H7 (cell line): Measurements from ENCODE around the gene ZFYVE19. TPM values are rescaled to one million over a fixed set of nuclear protein-coding genes. Genes with fewer than 3 reads are reported as not detected.

Experiments
- DNase-seq: peaks from one replicate; pipeline ENCODE4 v3.0.0; 2012
- H3K27me3 ChIP-seq: 2 replicates; pipeline ENCODE4 v1.6.0; 2011; ENCODE audit warnings: mild to moderate bottlenecking, low read length; ENCODE audit not compliant: control insufficient read depth, insufficient read depth
- H3K36me3 ChIP-seq: replicated peaks from 2 replicates; pipeline ENCODE4 v1.5.1; 2011; ENCODE audit warnings: low read length; ENCODE audit not compliant: control insufficient read depth, insufficient read depth
- H3K4me3 ChIP-seq: 2 replicates; pipeline ENCODE4 v1.5.1; 2011; ENCODE audit warnings: low read depth, mild to moderate bottlenecking, control low read depth, low read length, moderate library complexity; ENCODE audit not compliant: insufficient read depth
- total RNA-seq: library from RNA; depleted of rRNA; stranded (reverse); fragments of >200 nt; shearing (Covaris generic); gene quantifications from 2 replicates; pipeline ENCODE4 v1.2.3, GENCODE V29; 2014

ZFYVE19 gene
- total RNA-seq, 1 experiment from 2014 or later, result 25.5 TPM

DNA sequence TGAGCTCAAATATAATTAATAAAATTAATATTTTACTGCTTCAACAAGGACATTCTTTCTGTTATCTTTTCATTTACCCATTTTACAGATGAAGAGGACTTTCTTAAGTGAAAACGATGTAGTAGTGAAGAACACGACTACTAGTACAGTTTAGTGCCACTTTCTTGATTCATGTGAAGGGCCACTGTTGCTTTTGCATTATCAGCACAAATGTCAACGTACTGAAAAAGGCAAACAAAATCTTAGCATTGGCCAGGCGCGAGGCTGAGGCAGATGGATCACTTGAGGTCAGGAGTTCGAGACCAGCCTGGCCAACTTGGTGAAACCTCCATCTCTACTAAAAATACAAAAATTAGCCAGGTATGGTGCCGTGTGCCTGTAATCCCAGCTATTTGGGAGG lies 12.2 kb downstream of the ZFYVE19 start:
- Histone ChIP-seq H3K4me3 (no peak overlapping the region), H3K36me3 (no peaks in the 10 kb centered on the region), H3K27me3 (no peaks in the 10 kb centered on the region)
- no peak for DNase-seq

DNA sequence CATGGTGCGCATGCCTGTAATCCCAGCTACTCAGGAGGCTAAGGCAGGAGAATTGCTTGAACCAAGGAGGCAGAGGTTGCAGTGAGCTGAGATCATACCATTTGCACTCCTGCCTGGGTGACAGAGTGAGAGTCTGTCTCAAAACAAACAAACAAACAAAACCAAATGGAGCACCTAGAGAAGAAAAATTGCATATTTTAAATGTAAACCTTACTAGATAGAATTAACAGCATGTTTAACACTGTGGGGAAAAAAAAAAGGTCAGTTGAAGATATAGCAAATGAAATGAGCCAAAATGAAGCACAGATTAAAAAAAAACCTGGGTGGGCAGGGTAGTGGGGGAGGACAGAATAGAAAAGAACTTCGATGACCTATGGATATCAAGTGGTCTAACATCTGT lies 14.3 kb downstream of the ZFYVE19 start:
- no peaks in the 10 kb centered on the region for H3K27me3 ChIP-seq
- no peak for DNase-seq

DNA sequence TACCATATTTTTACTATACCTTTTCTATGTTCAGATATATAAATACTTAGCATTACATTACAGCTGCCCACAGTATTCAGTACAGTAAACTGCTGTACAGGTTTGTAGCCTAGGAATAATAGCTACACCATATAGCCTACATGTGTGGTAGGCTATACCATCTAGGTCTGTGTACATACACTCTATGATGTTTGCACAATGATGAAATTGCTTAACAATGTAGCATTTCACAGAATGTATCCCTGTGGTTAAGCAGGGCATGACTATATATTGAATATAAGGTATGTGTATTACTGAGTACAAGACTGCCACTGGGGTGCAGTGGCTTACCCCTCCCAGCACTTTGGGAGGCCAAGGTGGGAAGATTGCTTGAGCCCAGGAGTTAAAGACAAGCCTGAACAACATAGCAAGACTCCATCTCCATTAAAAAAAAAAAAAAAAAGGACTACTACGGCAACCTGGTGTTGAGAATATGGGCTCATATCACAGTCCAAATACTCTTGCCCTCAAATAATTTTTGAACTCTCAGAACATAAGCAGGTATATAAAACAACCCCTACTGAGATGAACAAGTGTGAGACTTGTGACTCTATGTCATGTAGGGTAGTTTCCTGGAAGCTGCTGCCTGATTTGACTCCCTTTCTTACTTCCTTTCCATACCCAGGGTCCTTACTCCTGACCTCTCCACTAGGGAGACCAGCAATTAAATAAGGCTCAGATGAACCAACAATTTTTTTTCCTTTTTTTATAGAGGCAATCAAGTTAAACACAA lies 16.9 kb downstream of the ZFYVE19 start:
- Histone ChIP-seq H3K27me3 (no peaks in the 10 kb centered on the region), H3K36me3 (no peaks in the 10 kb centered on the region), H3K4me3 (no peak overlapping the region)
- no peak for DNase-seq

More for the DNA sequence above, 14.3 kb downstream of the ZFYVE19 start:
- Histone ChIP-seq H3K4me3 (no peak overlapping the region), H3K36me3 (no peaks in the 10 kb centered on the region)

DNA sequence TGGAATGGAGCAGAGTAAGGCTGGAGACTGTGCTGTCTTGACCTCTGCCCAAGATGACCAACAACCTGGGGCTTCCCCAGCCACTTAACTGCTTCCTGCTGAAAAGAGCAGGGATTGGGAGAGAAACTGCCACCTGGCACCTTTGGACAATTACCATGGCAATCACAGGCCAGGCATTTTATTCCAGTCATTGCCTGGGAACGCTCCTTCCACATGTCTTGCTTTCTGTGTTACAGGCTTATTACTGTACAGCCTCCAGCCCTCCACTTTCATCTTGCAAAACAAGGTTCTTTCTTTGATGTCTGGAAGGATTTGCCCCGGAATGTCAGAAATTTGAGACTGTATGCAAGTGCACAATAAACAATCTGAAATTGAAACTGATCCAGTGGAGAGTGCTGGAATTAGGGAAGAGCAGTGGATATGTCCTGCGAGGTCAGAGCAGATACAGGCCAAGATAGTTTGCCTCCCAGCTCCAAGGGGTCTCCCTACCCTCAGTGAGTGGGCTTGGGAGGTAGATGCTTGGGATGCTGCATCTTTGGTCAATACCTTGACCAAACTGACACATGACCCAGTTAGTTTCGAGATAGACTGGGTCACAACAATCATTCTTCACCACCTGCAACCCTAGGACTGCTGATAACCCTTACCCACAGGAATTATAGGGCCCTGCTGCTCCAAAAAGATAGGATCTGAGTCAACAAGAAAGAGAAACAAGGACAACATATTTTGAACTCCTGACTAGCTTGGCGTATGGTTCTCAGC lies 19.0 kb downstream of the ZFYVE19 start:
- no peaks in the 10 kb centered on the region for H3K36me3 ChIP-seq
- no peak overlapping the region for H3K4me3 ChIP-seq
- no peaks in the 10 kb centered on the region for H3K27me3 ChIP-seq
- DNase-seq, result no peak

DNA sequence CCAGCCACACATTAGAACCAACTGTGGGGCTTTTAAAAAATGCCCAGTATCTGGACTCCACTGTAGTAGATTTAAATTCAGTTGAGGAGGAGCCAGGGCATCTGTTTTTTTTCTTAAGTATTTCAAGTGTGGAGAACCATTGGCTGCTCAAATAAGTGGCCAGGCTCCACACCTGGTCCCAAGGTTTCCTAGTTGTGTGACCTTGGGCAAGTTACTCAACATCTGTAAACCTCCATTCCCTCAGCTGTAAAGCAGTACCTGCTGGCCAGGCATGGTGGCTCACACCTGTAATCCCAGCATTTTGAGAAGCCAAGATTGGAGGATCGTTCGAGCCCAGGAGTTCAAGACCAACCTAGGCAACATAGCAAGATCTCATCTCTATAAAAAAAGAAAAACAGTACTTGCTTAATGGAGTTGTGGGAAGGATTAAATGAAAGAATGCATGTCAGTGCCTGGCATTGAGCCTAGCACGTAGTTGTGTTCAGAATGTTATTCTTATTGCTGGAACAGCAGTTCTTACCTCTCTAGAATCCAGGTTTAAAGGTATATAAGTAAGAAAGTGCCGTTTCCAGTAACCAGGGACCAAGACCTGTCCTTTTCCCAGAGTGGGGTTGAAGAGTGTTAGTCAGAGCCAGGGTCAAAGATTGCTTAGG lies 19.7 kb downstream of the ZFYVE19 start:
- DNase-seq, result no peak
- no peak overlapping the region for H3K4me3 ChIP-seq
- no peaks in the 10 kb centered on the region for H3K27me3 ChIP-seq
- H3K36me3 ChIP-seq, result no peaks in the 10 kb centered on the region

DNA sequence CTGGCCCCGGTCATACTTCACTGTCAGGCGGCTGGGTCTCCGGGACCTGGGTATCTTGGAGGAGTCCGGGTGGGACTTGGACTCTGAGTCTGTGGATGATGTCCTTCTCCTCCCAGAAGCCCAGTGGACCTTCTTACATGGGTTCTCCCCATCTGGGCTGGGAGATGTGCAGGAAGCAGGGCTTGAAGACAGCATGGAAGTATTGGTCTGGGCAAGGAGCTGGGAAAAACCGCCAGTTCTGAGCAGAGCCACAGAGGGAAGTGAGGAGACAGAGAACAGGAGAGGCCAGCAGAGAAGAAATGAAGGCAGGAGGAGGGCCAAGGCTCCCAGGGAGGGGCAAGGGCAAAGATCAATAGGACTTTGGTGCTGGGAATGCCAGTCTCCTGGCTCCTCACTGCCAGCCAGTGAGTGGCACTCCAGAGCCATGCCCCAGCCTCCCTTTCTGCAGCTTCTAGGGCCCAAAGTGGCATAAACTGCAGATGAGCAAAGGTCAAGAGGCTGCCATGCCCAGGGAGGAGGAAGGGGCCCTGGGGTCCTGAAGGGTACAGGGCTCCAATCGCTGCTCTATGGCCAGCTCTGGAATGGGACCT lies 21.7 kb downstream of the ZFYVE19 start, which contains the start of gene PPP1R14D:
Gene PPP1R14D (minus strand): TSS at position 262 of the 590 bp plus-strand sequence. CDS start 67 bp downstream, at position 195.
- Histone ChIP-seq H3K36me3 (no peaks in the 10 kb centered on the region), H3K4me3 (no peak within 1 kb of the TSS), H3K27me3 (no peaks in the 10 kb centered on the region)
- DNase-seq, result no peak

DNA sequence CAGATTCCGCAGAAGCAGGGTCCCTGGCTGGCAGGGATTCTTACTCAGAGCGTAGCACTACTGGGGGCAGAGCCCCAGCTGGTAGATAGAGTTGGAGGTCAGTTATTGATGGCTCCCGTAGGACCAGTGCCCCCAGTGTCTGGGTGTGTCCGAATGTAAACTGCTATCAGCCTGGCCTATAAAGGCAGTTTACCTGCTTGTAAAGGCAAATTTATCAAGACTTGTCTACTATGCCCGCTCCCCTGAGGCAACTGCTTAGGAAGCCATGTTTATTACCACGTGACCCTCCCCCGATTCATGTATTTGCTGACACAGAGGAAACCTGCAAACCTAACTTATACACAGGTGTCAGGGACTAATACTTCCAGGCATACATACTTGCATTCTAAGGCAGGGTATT lies 22.2 kb downstream of the ZFYVE19 start:
- Histone ChIP-seq H3K36me3 (no peaks in the 10 kb centered on the region), H3K27me3 (no peaks in the 10 kb centered on the region), H3K4me3 (no peak overlapping the region)
- no peak for DNase-seq

DNA sequence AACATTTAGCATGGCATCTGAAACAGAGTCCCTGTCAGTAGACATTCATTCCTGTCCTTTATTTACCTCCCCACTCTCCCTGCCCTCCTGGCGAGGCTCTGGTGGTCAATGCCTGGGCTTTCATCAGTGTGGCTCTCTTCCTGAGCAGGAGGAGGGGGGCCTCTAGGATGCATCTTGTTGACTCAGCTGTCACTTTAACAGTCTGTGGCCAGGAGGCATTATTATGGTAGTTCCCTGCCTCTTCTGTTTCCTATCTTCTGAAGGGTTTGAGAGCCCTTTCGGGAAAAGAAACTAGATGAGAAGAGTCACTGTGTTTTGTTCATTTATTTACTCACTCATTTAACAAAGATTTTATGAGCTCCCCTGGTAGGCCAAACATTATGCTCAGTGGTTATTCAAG lies 24.0 kb downstream of the ZFYVE19 start:
- no peaks in the 10 kb centered on the region for H3K27me3 ChIP-seq
- H3K4me3 ChIP-seq, result no peak overlapping the region
- H3K36me3 ChIP-seq, result no peaks in the 10 kb centered on the region
- DNase-seq, result no peak

DNA sequence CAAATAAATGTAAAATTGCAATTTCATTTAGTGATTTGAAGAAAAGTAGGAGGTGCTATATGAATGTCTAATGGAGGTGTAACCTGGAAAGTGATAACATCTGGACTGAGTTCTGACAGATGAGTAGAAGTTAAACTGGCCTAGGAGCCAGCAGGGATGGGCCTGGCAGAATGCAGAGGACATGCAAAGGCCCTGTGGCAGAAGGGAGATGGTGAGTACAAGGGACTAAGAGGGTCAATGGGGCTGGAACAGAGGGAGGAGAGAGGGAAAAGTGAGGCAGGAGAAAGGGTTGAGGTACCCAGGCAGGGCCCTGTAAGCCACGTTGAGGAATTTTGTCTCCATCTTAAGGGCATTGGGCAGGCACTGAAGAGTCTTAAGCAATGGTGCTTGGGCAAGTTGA lies 25.0 kb downstream of the ZFYVE19 start:
- DNase-seq, result no peak
- Histone ChIP-seq H3K4me3 (no peak overlapping the region), H3K27me3 (no peaks in the 10 kb centered on the region), H3K36me3 (no peaks in the 10 kb centered on the region)

DNA sequence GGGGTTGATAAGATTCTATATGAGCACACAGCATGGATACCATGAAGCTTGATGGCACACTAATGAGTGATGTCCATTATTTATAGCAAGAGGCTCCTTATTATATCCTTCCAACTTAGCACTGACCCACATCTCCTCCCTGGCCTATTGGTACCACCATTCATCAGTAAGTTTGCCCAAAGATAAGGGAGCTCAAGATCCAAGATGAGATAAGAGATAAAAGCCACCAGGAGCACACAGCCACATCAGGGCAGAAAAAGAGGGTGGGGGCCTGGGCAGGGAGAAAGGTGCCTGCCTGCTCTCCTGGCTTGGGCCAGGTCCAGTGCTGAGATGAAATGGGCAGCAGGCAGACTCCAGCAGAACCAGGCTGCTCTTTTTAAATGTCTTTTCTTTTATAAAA lies 26.0 kb downstream of the ZFYVE19 start:
- H3K27me3 ChIP-seq, result no peaks in the 10 kb centered on the region
- H3K4me3 ChIP-seq, result no peak overlapping the region
- no peaks in the 10 kb centered on the region for H3K36me3 ChIP-seq
- no peak for DNase-seq

DNA sequence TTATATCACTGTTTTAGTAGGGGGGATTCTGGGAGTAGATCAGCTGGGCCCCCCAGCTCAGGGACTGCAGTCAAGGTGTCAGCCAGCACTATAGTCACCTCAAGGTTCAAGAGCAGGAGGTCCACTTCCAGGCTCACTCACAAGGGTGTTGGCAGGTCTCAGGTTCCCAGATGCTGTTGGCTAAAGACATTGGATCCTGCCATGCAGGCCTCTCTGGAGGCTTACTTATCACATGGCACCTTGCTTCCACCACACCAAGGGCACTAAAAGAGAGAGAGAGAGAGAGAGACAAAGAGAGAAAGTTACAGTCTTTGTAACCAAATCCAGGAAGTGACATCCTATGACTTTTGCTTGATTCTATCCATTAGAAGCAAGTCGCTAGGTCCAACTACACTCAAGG lies 29.1 kb downstream of the ZFYVE19 start:
- DNase-seq, result no peak
- Histone ChIP-seq H3K36me3 (no peaks in the 10 kb centered on the region), H3K4me3 (no peak overlapping the region), H3K27me3 (no peaks in the 10 kb centered on the region; the same call in 1 of the 2 replicates)

DNA sequence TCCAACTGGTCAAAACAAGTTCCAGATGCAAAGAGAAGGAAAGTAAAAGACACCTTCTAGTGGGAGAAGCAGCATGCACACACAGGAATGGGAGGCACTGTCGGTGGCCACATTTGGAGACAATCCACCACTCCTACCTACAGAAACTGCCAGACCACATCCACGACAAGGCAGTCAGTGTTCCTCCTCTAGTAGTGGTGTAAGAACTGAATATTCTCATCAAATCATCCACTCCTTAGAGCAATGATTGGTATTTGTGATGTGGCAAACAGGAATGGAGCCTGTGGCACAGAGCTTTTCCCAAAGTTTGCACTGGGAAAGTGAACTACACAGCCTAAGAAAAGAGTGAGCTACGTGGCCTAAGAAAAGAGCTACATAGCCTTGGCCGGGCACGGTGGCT lies 31.9 kb downstream of the ZFYVE19 start:
- Histone ChIP-seq H3K36me3 (no peaks in the 10 kb centered on the region), H3K4me3 (no peak overlapping the region), H3K27me3 (peaks cover 10% of the 10 kb centered on the region; the same call in 1 of the 2 replicates)
- no peak for DNase-seq

DNA sequence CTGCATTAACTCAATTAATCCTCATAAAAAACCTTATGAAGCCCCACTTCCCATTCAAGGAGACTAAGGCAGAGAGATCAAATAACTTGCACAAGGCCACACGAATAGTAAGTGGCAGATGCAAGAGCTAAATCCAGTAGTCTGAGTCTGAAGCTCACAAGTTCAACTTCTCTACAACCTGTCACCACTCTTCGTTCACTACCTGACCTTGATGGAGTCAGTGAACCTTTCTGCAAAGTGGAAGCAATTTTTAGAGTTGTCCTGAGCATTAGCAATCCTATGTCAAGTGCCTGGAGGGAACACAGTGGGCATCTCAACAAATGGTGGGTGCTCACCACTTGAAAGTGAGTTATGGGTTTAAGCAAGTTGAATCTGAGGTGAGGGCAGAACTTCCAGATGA lies 34.9 kb downstream of the ZFYVE19 start:
- peaks cover 20% of the 10 kb centered on the region; the same call in 1 of the 2 replicates for H3K27me3 ChIP-seq
- H3K36me3 ChIP-seq, result peaks cover 2% of the 10 kb centered on the region; the same call in 1 of the 2 replicates
- DNase-seq, result no peak
- no peak overlapping the region for H3K4me3 ChIP-seq

DNA sequence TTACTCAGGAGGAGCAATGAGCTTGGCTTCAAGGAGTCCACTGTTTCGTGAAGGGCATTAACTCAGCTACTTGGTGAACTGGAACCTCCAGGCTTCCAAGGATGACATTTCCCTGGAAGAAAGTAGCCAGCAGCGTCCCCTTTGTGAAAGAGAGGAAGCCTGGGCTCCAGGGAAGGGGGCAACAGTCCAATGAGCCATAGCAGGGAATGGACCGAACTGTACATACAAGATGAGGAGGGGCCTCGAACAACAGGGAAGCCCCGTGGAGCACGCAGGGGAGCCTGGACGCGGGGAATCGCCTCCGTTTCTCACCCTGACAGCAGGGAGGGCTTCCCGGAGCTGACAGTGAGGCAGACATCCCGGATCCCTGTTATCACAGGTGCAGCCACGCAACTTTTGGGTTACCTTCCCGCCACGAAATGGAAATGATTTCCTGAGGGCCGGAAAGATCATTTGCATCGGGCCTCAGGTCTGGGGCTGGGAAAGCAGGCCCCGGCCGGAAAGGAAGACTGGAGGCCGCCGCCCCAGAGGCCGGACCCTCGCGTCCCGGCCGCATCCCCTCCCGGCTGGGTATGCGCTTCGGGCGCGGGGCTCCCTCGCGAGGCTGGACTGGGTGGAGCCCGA lies 36.5 kb downstream of the ZFYVE19 start:
- Histone ChIP-seq H3K4me3 (peak overlapping the region; percentile 84), H3K27me3 (peaks cover 20% of the 10 kb centered on the region; the same call in 1 of the 2 replicates), H3K36me3 (peaks cover 8% of the 10 kb centered on the region)
- DNase-seq, result no peak
